GM12872 (cell line): ENCODE results near the gene BICRAL.

Experiments used
- CTCF ChIP-seq: IDR thresholded peaks from 3 replicates; pipeline ENCODE4 v1.5.1; 2011; ENCODE audit warnings: low read depth, mild to moderate bottlenecking, low read length, moderate library complexity; ENCODE audit not compliant: insufficient read depth

Gene BICRAL

GRCh38 chr6:42761287-42762067 is 20.4 kb upstream of the BICRAL start:
- no peak for TF ChIP-seq CTCF

GRCh38 chr6:42762426-42762859 is 19.4 kb upstream of the BICRAL start:
- no peak for TF ChIP-seq CTCF

- TF ChIP-seq CTCF = no peak
Measured at GRCh38 chr6:42762950-42763349, 18.9 kb upstream of the BICRAL start.

- TF ChIP-seq CTCF = no peak
Measured at GRCh38 chr6:42764911-42765648, 16.8 kb upstream of the BICRAL start.

- no peak for TF ChIP-seq CTCF
Measured at GRCh38 chr6:42766163-42766670, 15.6 kb upstream of the BICRAL start.

GRCh38 chr6:42769051-42769450 is 12.8 kb upstream of the BICRAL start:
- no peak for TF ChIP-seq CTCF

- TF ChIP-seq CTCF = no peak
Measured at GRCh38 chr6:42769836-42770235, 12.0 kb upstream of the BICRAL start.
